Inferior parietal cortex (tissue), 1 donor: ENCODE measurements around the gene PRR14L.
"Not testable (repeated sequence)": the region's sequence is repeated elsewhere in the genome, so short reads cannot be mapped to it uniquely, and the experiment has no call there.

Source experiments
- DNase-seq: peaks from one replicate; pipeline ENCODE4 v3.0.0-alpha.2; 2016; ENCODE audit errors: extremely low spot score

The PRR14L gene

GRCh38 chr22:31682751-31683150, 67.2 kb downstream of the PRR14L start:
- DNase-seq = no peak

GRCh38 chr22:31681349-31682345, 68.3 kb downstream of the PRR14L start:
- no peak for DNase-seq

DNA sequence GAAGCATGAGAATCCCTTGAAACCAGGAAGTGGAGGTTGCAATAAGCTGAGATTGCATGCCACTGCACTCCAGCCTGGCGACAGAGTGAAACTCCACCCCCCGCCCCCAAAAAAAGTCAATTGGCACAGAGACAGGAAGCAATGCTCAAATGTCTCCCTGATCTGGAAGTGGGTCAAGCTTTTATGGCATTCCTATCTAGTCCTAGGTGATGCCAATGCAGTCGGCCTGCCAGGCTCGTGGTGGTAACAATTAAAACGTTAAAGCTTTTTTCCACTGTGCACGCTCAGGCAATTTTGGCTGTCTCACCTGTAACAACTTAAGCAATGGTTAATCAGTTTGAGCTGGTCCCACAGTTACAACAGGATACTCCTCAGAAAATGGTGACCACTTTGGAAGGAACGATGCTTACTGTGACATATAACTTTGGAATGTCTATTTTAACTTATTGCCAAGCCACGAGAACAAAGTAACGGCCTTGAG, 69.0 kb downstream of the PRR14L start:
- DNase-seq = no peak

DNA sequence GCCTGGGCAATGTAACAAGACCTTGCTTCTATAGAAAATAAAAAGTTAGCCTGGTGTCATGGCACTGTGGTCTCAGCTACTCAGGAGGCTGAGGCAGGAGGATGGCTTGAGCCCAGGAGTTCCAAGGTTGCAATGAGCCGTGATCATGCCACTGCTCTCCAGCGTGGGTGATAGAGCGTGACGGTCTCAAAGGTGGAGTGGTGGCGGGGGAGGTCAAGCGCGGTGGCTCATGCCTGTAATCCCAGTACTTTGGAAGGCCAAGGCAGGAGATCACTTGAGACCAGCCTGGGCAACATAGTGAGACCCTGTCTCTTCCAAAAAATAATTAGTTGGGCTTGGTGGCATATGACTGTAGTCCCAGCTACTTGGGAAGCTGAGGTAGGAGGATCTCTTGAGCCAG, 71.2 kb downstream of the PRR14L start:
- no peak for DNase-seq

DNA sequence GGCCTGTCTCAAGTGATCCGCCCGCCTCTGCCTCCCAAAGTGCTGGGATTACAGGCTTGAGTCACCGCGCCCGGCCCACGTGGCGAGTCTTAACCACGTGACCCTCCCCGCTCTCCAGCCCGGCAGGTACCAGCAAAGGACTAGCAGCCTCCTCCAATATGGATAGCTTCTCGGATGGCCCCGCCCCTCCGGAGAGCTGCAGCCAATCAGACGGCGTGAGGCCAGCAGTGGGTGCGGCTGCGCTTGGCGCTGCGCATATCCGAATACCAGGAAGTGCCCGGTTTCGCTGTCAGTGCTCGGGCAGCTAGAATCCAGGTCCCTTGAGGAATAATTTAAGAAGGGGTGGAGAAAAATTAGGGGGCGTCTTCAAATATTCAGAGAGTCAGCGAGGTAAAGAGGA, 73.2 kb downstream of the PRR14L start:
- peak; percentile 75 for DNase-seq

DNA sequence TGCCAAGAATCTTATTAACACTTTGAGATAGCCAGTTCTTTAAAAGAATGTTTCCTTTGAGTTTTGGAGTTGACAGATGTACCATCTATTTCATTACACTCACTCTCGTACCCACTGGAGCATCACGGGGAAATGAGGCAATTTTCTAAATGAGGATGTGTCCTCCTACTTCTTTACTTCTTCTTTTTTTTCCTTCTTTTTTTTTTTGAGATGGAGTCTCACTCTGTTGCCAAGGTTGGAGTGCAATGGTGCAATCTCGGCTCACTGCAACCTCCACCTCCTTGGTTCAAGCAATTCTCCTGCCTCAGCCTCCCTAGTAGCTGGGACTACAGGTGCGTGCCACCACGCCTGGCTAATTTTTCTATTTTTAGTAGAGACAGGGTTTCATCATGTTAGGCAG, 75.7 kb downstream of the PRR14L start:
- DNase-seq = peak; percentile 42

GRCh38 chr22:31668849-31669248, 81.1 kb downstream of the PRR14L start:
- DNase-seq = not testable (repeated sequence)

- no peak for DNase-seq
Measured at GRCh38 chr22:31662668-31663037, 87.3 kb downstream of the PRR14L start.

- peak; percentile 97 for DNase-seq
Measured at GRCh38 chr22:31661851-31662667, 87.9 kb downstream of the PRR14L start, which contains the start of gene PISD. TSS of gene PISD (minus strand) at chr22:31662215. CDS start at chr22:31662208, 7 bp downstream.

- DNase-seq = not testable (repeated sequence)
Measured at GRCh38 chr22:31660860-31661341, 89.0 kb downstream of the PRR14L start.

DNA sequence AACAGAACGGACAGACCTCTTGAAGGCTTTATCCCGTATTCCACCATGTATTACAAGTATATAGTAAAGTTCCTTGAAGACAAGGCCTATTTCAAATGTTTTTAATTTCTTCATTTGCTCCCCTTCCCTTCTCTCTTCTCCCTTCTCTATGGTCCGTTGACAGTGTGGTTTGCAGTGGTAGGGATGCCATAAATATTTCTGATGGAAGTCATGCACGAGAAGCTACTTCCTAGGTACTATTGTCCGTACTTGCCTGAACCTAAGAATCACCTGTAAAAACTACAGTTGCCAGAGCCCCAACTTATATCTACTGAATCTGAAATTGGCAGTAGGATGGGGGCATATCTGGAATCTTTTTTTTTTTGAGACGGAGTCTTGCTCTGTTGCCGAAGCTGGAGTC, 90.7 kb downstream of the PRR14L start:
- DNase-seq = no peak

DNA sequence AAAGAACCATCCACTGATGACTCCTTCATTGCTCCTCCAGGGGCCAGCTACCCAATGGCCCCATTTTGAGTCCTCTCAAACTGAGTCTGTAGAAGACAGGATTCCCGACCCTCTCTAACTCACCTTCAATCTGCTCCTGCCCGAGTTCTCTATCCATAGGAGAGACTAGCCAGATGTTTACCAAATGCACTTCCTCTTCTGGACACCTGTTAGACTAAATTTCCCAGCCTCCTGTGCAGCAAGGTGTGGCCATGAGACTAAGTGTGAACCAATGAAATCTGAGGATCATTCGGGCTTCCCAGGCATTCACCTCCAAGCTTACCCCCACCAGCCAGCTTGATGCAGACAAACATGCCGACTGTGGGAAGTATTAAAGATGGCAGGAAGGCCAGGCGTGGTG, 95.5 kb downstream of the PRR14L start:
- DNase-seq = no peak

DNA sequence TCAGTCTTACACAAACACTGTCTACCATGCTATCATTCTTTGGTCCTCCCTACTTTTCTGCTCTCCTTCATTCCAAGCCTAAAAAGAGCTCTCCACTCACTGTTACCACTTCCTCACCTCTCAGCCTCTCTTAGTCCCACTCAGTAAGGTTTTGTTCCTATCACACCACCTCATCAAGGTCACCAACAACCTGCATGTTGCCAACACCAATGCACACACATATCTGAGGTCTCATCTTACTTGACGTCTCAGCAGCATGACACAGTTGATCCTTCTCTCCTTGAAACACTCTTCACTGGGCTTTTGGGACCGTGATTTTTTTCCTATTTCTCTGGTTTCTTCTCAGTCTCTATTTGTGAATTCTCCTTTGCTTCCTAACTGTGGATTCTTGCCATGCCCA, 96.0 kb downstream of the PRR14L start:
- DNase-seq = no peak

- DNase-seq = no peak
Measured at GRCh38 chr22:31652911-31653684, 96.8 kb downstream of the PRR14L start.

DNA sequence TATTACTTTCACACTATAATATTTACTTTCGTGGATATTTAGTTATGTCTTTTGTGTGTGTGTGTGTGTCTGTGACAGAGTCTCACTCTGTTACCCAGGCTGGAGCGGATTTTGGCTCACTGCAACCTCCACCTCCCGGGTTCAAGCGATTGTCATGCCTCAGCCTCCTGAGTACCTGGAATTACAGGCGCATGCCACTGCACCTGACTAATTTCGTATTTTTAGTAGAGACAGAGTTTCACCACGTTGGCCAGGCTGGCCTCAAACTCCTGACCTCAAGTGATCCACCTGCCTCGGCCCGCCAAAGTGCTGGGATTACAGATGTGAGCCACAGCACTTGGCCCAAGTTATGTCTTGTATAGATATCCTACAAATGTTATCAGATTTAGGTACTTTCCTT, 97.8 kb downstream of the PRR14L start:
- no peak for DNase-seq

DNA sequence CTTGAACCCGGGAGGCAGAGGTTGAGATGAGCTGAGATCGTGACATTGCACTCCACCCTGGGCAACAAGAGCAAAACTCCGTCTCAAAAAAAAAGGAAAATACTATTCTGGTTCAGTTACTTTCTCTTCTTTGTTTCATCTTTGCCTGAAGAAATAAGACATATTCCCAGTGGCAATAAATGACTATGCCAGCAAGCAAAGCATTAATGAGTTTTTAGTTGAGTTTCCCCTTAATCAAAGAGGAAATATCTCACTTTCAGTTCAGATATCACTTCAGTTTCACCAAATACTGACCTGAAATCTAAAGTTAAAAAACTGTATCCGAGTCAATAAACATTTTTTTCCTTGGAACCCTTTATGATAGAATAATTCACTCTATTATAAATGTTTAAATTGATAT, 98.3 kb downstream of the PRR14L start:
- DNase-seq = no peak

DNA sequence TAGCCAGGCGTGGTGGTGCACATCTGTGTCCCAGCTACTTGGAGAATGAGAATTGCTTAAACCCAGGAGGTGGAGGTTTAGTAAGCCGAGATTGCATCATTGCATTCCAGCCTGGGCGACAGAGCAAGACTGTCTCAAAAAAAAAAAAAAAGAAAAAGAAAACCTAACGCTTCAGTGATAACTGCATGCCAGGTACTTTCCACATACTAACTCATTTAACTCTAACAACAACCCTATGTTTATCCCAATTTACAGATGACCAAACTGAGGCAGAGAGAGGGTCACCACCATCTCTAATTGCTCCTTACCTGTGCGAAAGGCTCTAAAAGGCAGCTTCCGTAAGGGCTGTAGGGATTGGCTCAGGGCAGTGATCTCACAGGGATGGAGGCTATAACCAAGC, 99.5 kb downstream of the PRR14L start:
- DNase-seq = no peak

GRCh38 chr22:31647523-31648320, 102.2 kb downstream of the PRR14L start:
- DNase-seq = no peak

DNA sequence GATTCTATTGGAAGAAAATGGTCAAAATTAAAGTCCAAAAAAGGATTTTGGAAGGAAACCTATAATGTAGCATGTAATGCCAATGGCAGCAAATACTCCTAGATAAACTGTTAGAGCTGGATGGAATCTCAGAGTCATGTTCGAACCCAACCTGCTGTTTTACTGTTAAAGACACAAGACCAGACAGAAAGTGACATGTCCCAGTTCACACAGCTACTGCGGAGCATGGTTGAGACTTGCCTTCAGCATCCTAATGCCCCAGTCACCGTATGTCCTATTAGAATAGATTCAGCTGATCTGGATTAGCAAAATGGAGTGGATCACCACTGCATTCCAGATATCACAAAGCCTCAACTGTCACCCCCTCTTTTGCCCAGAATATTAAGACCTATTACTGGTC, 102.9 kb downstream of the PRR14L start:
- DNase-seq = no peak

DNA sequence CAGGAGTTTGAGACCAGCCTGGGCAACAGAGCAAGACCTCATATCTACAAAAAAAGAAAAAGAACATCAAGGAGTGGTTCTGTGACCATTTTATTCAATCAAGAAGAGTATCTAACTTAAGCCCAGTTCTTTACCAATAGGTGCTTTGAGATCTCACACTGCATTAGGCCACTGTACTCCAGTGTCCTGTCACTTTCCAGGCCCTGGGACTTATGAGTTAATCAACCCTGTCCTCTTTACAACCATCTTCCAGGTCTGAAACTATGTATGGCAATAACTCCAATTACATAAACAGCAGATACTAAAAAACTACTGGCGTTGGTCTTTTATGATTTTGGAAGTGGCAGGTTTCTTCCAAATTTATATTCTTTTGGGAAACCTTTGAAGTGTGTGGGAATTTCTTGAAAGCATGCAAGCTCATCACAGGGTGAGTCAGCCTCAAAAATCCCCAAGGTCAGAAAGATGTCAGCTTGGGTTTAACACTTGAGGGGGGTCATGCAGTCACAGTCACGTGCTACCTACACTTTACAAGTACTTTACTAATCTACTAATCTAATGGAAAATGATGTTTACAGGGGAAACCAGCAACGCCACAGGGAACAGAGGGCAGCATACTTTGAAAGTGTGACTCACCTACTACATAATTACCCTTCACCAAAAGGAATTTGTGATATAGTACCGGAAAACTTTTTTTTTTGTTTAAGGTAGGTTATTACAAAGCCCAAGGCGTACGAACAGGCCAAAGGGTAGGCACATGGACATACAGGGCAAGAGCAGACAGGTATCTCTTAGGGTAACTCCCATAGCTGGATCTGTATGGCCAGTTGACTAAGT, 103.5 kb downstream of the PRR14L start:
- no peak for DNase-seq
